ENCODE data around the gene ZNF516. TPM values are rescaled to one million over a fixed set of nuclear protein-coding genes. Genes with fewer than 3 reads are reported as not detected.
A peak's percentile ranks its signal among the peaks of the same experiment; 100 is the strongest.

ZNF516 gene
- polyA plus RNA-seq, 3 donors = 5.0 to 41.9 (median 8.6) TPM

GRCh38 chr18:76389716-76390115, 105.3 kb downstream of the ZNF516 start:
- Histone ChIP-seq H3K27me3 (ENCODE audit: control insufficient read depth in 2 of 2, insufficient read depth in 2 of 2, low read length in 2 of 2) (no peaks in the 10 kb centered on the region), H3K79me2 (ENCODE audit: insufficient read depth, low read length) (peaks cover 79% of the 10 kb centered on the region), H3K27ac (ENCODE audit: low read depth in 1 of 2, low read length in 2 of 2) (peak overlapping the region; percentile 33 to 59), H3K36me3 (replicated peaks in 1 of 2; ENCODE audit: control insufficient read depth in 1 of 2, insufficient read depth in 2 of 2, low read length in 2 of 2) (peaks cover 12 to 23% of the 10 kb centered on the region in 2 donors), H3K9me3 (replicated peaks in 1 of 2; ENCODE audit: control insufficient read depth in 1 of 2, insufficient read depth in 1 of 2, low read length in 2 of 2) (no peaks in the 10 kb centered on the region), H3K4me3 (replicated peaks in 1 of 3; ENCODE audit: low read depth in 2 of 3, low read length in 3 of 3) (no peak overlapping the region), H3K9ac (ENCODE audit: insufficient read depth, low read length, poor library complexity, severe bottlenecking) (no peak overlapping the region), H2AFZ (ENCODE audit: insufficient read depth, low read depth, low read length, poor library complexity, severe bottlenecking) (no peak overlapping the region), H4K20me1 (ENCODE audit: insufficient read depth, low read length) (peaks cover 81% of the 10 kb centered on the region), H3K4me1 (ENCODE audit: control insufficient read depth in 1 of 2, insufficient read depth in 2 of 2, low read length in 2 of 2) (peaks cover 47 to 48% of the 10 kb centered on the region in 2 donors), H3K4me2 (replicated peaks; ENCODE audit: extremely low read depth, low read length, poor library complexity, severe bottlenecking) (no peak overlapping the region)
- no peak for TF ChIP-seq CTCF (IDR thresholded peaks at IDR 0.05)
- H3K27me3 Mint-ChIP-seq (ENCODE audit: low read depth in 3 of 3) = no peaks in the 10 kb centered on the region
- WGBS (ENCODE audit: insufficient coverage) = 6% methylated on average over 10 of the region's 11 CpGs
- H3K27ac Mint-ChIP-seq = peak overlapping the region; percentile 57 to 89 (median 70)
- peaks cover 0 to 5% (median 0%) of the 10 kb centered on the region in 7 donors for H3K9me3 Mint-ChIP-seq
- H3K4me3 Mint-ChIP-seq = peak overlapping the region in 1 of 2 donors; percentile 42
- peaks cover 22 to 32% of the 10 kb centered on the region in 2 donors for H3K36me3 Mint-ChIP-seq
- intact Hi-C loops (cut with micrococcal nuclease) = no loop called here
- H3K4me1 Mint-ChIP-seq = peaks cover 59% of the 10 kb centered on the region
- no peak for DNase-seq

- intact Hi-C loops (cut with micrococcal nuclease) = no loop called here
- Mint-ChIP-seq H3K4me1 (peaks cover 59% of the 10 kb centered on the region), H3K27ac (peak overlapping the region in 3 of 7 donors; percentile 38 to 89 (median 58)), H3K27me3 (ENCODE audit: low read depth in 3 of 3) (no peaks in the 10 kb centered on the region), H3K9me3 (peaks cover 0 to 5% (median 0%) of the 10 kb centered on the region in 7 donors), H3K36me3 (peaks cover 22 to 32% of the 10 kb centered on the region in 2 donors), H3K4me3 (no peak overlapping the region)
- peak overlapping the region in 1 of 2 donors; percentile 59 for H3K27ac ChIP-seq (ENCODE audit: low read depth in 1 of 2, low read length in 2 of 2)
- no peak overlapping the region for H3K9ac ChIP-seq (ENCODE audit: insufficient read depth, low read length, poor library complexity, severe bottlenecking)
- H2AFZ ChIP-seq (ENCODE audit: insufficient read depth, low read depth, low read length, poor library complexity, severe bottlenecking) = no peak overlapping the region
- H3K4me1 ChIP-seq (ENCODE audit: control insufficient read depth in 1 of 2, insufficient read depth in 2 of 2, low read length in 2 of 2) = peaks cover 47 to 48% of the 10 kb centered on the region in 2 donors
- H3K9me3 ChIP-seq (replicated peaks in 1 of 2; ENCODE audit: control insufficient read depth in 1 of 2, insufficient read depth in 1 of 2, low read length in 2 of 2) = no peaks in the 10 kb centered on the region
- H3K36me3 ChIP-seq (replicated peaks in 1 of 2; ENCODE audit: control insufficient read depth in 1 of 2, insufficient read depth in 2 of 2, low read length in 2 of 2) = peaks cover 15 to 26% of the 10 kb centered on the region in 2 donors
- no peak for TF ChIP-seq CTCF (IDR thresholded peaks at IDR 0.05)
- peaks cover 87% of the 10 kb centered on the region for H4K20me1 ChIP-seq (ENCODE audit: insufficient read depth, low read length)
- H3K79me2 ChIP-seq (ENCODE audit: insufficient read depth, low read length) = peaks cover 85% of the 10 kb centered on the region
- no peaks in the 10 kb centered on the region for H3K27me3 ChIP-seq (ENCODE audit: control insufficient read depth in 2 of 2, insufficient read depth in 2 of 2, low read length in 2 of 2)
- no peak overlapping the region for H3K4me2 ChIP-seq (replicated peaks; ENCODE audit: extremely low read depth, low read length, poor library complexity, severe bottlenecking)
- DNase-seq = no peak
- no peak overlapping the region for H3K4me3 ChIP-seq (replicated peaks in 1 of 3; ENCODE audit: low read depth in 2 of 3, low read length in 3 of 3)
- WGBS (ENCODE audit: insufficient coverage) = 92% methylated on average over 8 of the region's 9 CpGs
These were observed 106.1 kb downstream of the ZNF516 start for GRCh38 chr18:76388891-76389423.
